Measurements from ENCODE around the gene RFC3. TPM values are rescaled to one million over a fixed set of nuclear protein-coding genes. Genes with fewer than 3 reads are reported as not detected.

RFC3 gene
- total and polyA plus RNA-seq, 2 of the 13 experiments (the other 11 are each of a cell fraction or from before 2014, with no cell fraction given): 16.0 to 55.7 TPM

DNA sequence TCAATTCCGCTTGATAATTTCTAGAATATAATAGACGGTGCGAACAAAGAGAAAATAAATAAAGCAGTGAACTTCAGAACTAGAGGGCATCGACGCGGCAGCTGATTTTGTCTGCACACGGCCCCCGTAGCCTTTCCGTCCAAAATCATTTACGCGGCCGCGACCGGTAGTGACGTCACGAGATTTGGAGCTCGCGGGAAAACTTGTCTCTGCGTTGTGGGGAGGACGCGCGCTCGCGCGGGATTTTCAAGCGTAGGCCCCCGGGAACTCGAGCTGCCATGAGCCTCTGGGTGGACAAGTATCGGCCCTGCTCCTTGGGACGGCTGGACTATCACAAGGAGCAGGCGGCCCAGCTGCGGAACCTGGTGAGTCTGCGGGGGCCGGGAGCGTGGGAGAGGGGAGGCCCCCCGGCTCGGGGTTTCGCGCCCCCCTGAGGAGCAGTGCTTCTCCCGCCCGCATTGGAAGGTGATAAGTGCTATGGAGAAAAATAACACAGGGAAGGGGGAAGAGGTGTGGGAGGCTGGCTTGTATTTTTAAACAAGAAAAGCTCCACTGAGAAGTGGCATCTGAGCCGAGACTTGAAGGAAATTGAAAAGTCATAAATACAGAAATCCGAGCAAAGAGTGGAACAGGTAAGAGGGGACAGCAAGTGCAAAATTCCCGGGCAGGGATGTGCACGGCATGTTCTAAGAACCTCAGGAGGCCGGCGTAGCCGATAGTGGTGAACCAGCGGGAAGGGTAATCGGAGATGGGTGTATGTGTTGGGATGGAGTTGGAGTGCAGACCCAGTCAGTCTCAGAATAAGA lies at the start of gene RFC3 (continued):
- peak; percentile 55; the same call in 1 of the 2 replicates for TF ChIP-seq SNAPC4 (CRISPR knock-in tag; IDR thresholded peaks at IDR 0.05)
- peak; percentile 30; the same call in 1 of the 2 replicates for TF ChIP-seq TFAP4 (IDR thresholded peaks at IDR 0.05; ENCODE audit: borderline replicate concordance, low read depth)
- no peak for TF ChIP-seq HDAC6 (IDR thresholded peaks at IDR 0.05; ENCODE audit: low read depth, low read length)
- TF ChIP-seq, protein P1, sequence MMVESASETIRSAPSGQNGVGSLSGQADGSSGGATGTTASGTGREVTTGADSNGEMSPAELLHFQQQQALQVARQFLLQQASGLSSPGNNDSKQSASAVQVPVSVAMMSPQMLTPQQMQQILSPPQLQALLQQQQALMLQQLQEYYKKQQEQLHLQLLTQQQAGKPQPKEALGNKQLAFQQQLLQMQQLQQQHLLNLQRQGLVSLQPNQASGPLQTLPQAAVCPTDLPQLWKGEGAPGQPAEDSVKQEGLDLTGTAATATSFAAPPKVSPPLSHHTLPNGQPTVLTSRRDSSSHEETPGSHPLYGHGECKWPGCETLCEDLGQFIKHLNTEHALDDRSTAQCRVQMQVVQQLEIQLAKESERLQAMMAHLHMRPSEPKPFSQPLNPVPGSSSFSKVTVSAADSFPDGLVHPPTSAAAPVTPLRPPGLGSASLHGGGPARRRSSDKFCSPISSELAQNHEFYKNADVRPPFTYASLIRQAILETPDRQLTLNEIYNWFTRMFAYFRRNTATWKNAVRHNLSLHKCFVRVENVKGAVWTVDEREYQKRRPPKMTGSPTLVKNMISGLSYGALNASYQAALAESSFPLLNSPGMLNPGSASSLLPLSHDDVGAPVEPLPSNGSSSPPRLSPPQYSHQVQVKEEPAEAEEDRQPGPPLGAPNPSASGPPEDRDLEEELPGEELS (CRISPR knock-in tag; IDR thresholded peaks at IDR 0.05): peak; percentile 60; the same call in 1 of the 2 replicates
- TF ChIP-seq, protein P2, sequence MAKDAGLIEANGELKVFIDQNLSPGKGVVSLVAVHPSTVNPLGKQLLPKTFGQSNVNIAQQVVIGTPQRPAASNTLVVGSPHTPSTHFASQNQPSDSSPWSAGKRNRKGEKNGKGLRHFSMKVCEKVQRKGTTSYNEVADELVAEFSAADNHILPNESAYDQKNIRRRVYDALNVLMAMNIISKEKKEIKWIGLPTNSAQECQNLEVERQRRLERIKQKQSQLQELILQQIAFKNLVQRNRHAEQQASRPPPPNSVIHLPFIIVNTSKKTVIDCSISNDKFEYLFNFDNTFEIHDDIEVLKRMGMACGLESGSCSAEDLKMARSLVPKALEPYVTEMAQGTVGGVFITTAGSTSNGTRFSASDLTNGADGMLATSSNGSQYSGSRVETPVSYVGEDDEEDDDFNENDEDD (CRISPR knock-in tag; IDR thresholded peaks at IDR 0.05; ENCODE audit: borderline replicate concordance): peak; percentile 99
- TF ChIP-seq CCDC6 (CRISPR knock-in tag; IDR thresholded peaks at IDR 0.05): peak; percentile 86; the same call in 1 of the 2 replicates
- no peak for TF ChIP-seq ARNTL (CRISPR knock-in tag; IDR thresholded peaks at IDR 0.05)
- TF ChIP-seq MATR3 (CRISPR knock-in tag; IDR thresholded peaks at IDR 0.05): no peak
- no peak for TF ChIP-seq ZNF709 (CRISPR knock-in tag; IDR thresholded peaks at IDR 0.05)
- TF ChIP-seq PLSCR1 (CRISPR knock-in tag; IDR thresholded peaks at IDR 0.05; ENCODE audit: borderline replicate concordance): no peak
- no peak for TF ChIP-seq MAFK (conservative IDR thresholded peaks at IDR 0.05 in 1 of 2, IDR thresholded peaks at IDR 0.05 in 1 of 2; ENCODE audit: low read length in 2 of 2)
- peak; percentile 88 for TF ChIP-seq DMAP1 (CRISPR knock-in tag; IDR thresholded peaks at IDR 0.05)
- no peak for TF ChIP-seq ZNF558 (CRISPR knock-in tag; IDR thresholded peaks at IDR 0.05; ENCODE audit: borderline replicate concordance)
- TF ChIP-seq ZNF121 (CRISPR knock-in tag; IDR thresholded peaks at IDR 0.05): no peak
- TF ChIP-seq RAD21 (CRISPR knock-in tag; IDR thresholded peaks at IDR 0.05): peak; percentile 21; the same call in 1 of the 2 replicates
- TF ChIP-seq ATF5 (CRISPR knock-in tag; IDR thresholded peaks at IDR 0.05; ENCODE audit: low read depth): no peak
- no peak for TF ChIP-seq ZKSCAN5 (CRISPR knock-in tag; IDR thresholded peaks at IDR 0.05)
- peak; percentile 59 for TF ChIP-seq PITX1 (CRISPR knock-in tag; IDR thresholded peaks at IDR 0.05)
